Endothelial cell of umbilical vein (primary cell): ENCODE results near the gene KLF4. TPM values are rescaled to one million over a fixed set of nuclear protein-coding genes. Genes with fewer than 3 reads are reported as not detected.

Experiments
- BruUV-seq: library from RNA; stranded (reverse); fragments of 400-500 nt; replicated peaks from 2 replicates; lab custom pipeline; 2021; lab: Mats Ljungman, UMichigan
- CTCF ChIA-PET: fragments of 300-600, 350-600 bp; sonication (Branson Sonifier 250); formaldehyde crosslinking; loops from one replicate; lab custom pipeline; 2021; ENCODE audit warnings: antibody characterized with exemption, inconsistent platforms; lab: Charles Lee
- POLR2A ChIA-PET: fragments of 300-600, 350-600 bp; sonication (Branson Sonifier 250); formaldehyde crosslinking; loops from one replicate; lab custom pipeline; 2021; ENCODE audit warnings: antibody characterized with exemption, inconsistent platforms; lab: Charles Lee
- DNase-seq: peaks from one replicate; pipeline ENCODE4 v3.0.0-alpha.2; 2011; ENCODE audit warnings: low read depth, low spot score
- FAIRE-seq: peaks from 2 replicates; lab custom pipeline; 2011; peaks lifted over from hg19 to GRCh38; lab: Jason Lieb, UNC
- H2AFZ ChIP-seq: 2 replicates; pipeline ENCODE4 v1.6.0; 2012; ENCODE audit warnings: low read depth, low read length, control low read depth, inconsistent platforms
- H3K27ac ChIP-seq: 2 replicates; pipeline ENCODE4 v1.5.1; 2011; ENCODE audit warnings: low read depth, mild to moderate bottlenecking, control low read depth, low read length, moderate library complexity; ENCODE audit not compliant: insufficient read depth
- H3K27me3 ChIP-seq, 2 experiments: 2 replicates each; pipeline versions ENCODE4 v1.6.0 to v1.6.1; 2011; ENCODE audit warnings: low read length in 2 of 2, mixed read lengths in 1 of 2; ENCODE audit not compliant: control insufficient read depth in 2 of 2, insufficient read depth in 2 of 2
- H3K36me3 ChIP-seq, 2 experiments: 2 replicates in 1 of 2; 3 replicates in 1 of 2; pipeline ENCODE4 v1.5.1; 2011; ENCODE audit warnings: low read length in 2 of 2, mild to moderate bottlenecking in 1 of 2, moderate library complexity in 1 of 2; ENCODE audit not compliant: control insufficient read depth in 2 of 2, insufficient read depth in 2 of 2; ENCODE audit errors: extremely low read depth in 1 of 2
- H3K4me1 ChIP-seq: 3 replicates; pipeline ENCODE4 v1.5.1; 2011; ENCODE audit warnings: mild to moderate bottlenecking, low read length; ENCODE audit not compliant: control insufficient read depth, insufficient read depth; ENCODE audit errors: extremely low read depth
- H3K4me2 ChIP-seq: 2 replicates; pipeline ENCODE4 v1.6.1; 2011; ENCODE audit warnings: low read length, control low read depth, mixed read lengths; ENCODE audit not compliant: insufficient read depth
- H3K4me3 ChIP-seq, 3 experiments: fragments of 200-600 bp in 1 of 3; sonication (generic), shearing (Covaris generic) in 1 of 3; replicated peaks in 1 of 3; 2 replicates each; pipeline ENCODE4 v1.5.1; 2011 to 2016; ENCODE audit warnings: control low read depth in 3 of 3, low read length in 3 of 3, mild to moderate bottlenecking in 2 of 3, inconsistent platforms in 1 of 3, low read depth in 1 of 3, moderate library complexity in 1 of 3; ENCODE audit not compliant: insufficient read depth in 1 of 3
- H3K79me2 ChIP-seq: 2 replicates; pipeline ENCODE4 v1.6.0; 2012; ENCODE audit warnings: low read length, inconsistent platforms; ENCODE audit not compliant: control insufficient read depth, insufficient read depth
- H3K9ac ChIP-seq: replicated peaks from 2 replicates; pipeline ENCODE3; 2011; ENCODE audit warnings: low read length, control low read depth; ENCODE audit not compliant: insufficient read depth; ENCODE audit errors: extremely low read depth
- H3K9me1 ChIP-seq: replicated peaks from 3 replicates; pipeline ENCODE4 v1.6.0; 2011; ENCODE audit warnings: mild to moderate bottlenecking, low read length; ENCODE audit not compliant: control insufficient read depth, insufficient read depth; ENCODE audit errors: extremely low read depth
- H3K9me3 ChIP-seq: replicated peaks from 2 replicates; pipeline ENCODE4 v1.5.1; 2012; ENCODE audit warnings: low read length, inconsistent platforms; ENCODE audit not compliant: control insufficient read depth, insufficient read depth
- H4K20me1 ChIP-seq: replicated peaks from 2 replicates; pipeline ENCODE3; 2011; ENCODE audit warnings: mild to moderate bottlenecking, low read length; ENCODE audit not compliant: control insufficient read depth, insufficient read depth; ENCODE audit errors: extremely low read depth
- CTCF ChIP-seq, 2 donors: IDR thresholded peaks; 1 replicate in 1 of 2; 2 replicates in 1 of 2; pipeline ENCODE4 v1.5.1; 2011; ENCODE audit warnings: low read length in 2 of 2, mild to moderate bottlenecking in 2 of 2, moderate library complexity in 2 of 2, control low read depth in 1 of 2, inconsistent platforms in 1 of 2, low read depth in 1 of 2; ENCODE audit not compliant: insufficient read depth in 1 of 2; ENCODE audit errors: extremely low read depth in 1 of 2
- EZH2 ChIP-seq: IDR thresholded peaks from 2 replicates; pipeline ENCODE4 v1.6.1; 2012; ENCODE audit warnings: borderline replicate concordance, low read depth, mild to moderate bottlenecking, moderate library complexity, low read length, inconsistent platforms; ENCODE audit not compliant: severe bottlenecking
- FOS ChIP-seq: IDR thresholded peaks from 2 replicates; pipeline ENCODE4 v1.6.1; 2011; ENCODE audit warnings: mild to moderate bottlenecking, low read length, moderate library complexity, borderline replicate concordance; ENCODE audit not compliant: insufficient read depth
- GATA2 ChIP-seq: IDR thresholded peaks from 2 replicates; pipeline ENCODE4 v1.7.0; 2011; ENCODE audit warnings: low read depth, mild to moderate bottlenecking, moderate library complexity, mixed read lengths, low read length; ENCODE audit not compliant: insufficient read length, insufficient read depth
- JUN ChIP-seq: IDR thresholded peaks from 2 replicates; pipeline ENCODE4 v1.6.1; 2011; ENCODE audit warnings: borderline replicate concordance, low read depth; ENCODE audit not compliant: insufficient read length, insufficient read depth
- MAX ChIP-seq: IDR thresholded peaks from 2 replicates; pipeline ENCODE4 v1.6.1; 2011; ENCODE audit not compliant: insufficient read depth, insufficient read length
- MYC ChIP-seq: IDR thresholded peaks from one replicate; pipeline ENCODE4 v1.6.1; 2011; ENCODE audit warnings: mild to moderate bottlenecking, low read depth, low read length
- POLR2A ChIP-seq: IDR thresholded peaks from 2 replicates; pipeline ENCODE4 v1.6.1; 2012; ENCODE audit warnings: low read depth, mild to moderate bottlenecking, control low read depth, low read length
- POLR2AphosphoS5 ChIP-seq: IDR thresholded peaks from 2 replicates; pipeline ENCODE4 v1.6.1; 2012; ENCODE audit warnings: low read depth, mild to moderate bottlenecking, control low read depth, low read length, moderate library complexity; ENCODE audit not compliant: insufficient read depth
- dilution Hi-C: fragments of 300-500 bp; cut with MboI; formaldehyde crosslinking; loops from one replicate; pipeline ENCODE4 v1.15.0; 2019; ENCODE audit warnings: low sequenced_read_pairs; ENCODE audit not compliant: extremely low pct_ligation_motif_present
- intact Hi-C: fragments of 100-400 bp; cut with micrococcal nuclease; formaldehyde crosslinking; loops from one replicate; pipeline ENCODE4 v1.10.0; 2022
- polyA plus RNA-seq, 4 experiments: library from polyadenylated mRNA; depleted of rRNA in 3 of 4; stranded (reverse) in 3 of 4; unstranded in 1 of 4; fragments of >200 nt; gene quantifications; 2 replicates each; pipeline versions ENCODE4 v1.2.1 to v1.2.3, GENCODE V29; 2011 to 2012; ENCODE audit warnings: missing spikeins in 1 of 4
- total RNA-seq: library from RNA; stranded (reverse); gene quantifications from 2 replicates; pipeline ENCODE4 v1.2.3, GENCODE V29; 2021

Gene KLF4
- total and polyA plus RNA-seq, 2 donors (not counting 3 experiments of a cell fraction or from before 2014, with no cell fraction given), result 1.5 to 2.4 TPM

- dilution Hi-C loops, result no loop called here
- Histone ChIP-seq H3K9ac (no peak overlapping the region), H3K4me1 (peaks cover 3% of the 10 kb centered on the region), H3K27me3 (peaks cover 0 to 3% of the 10 kb centered on the region in 2 experiments), H3K9me3 (no peaks in the 10 kb centered on the region), H3K9me1 (no peaks in the 10 kb centered on the region), H3K79me2 (no peaks in the 10 kb centered on the region), H3K27ac (no peak overlapping the region), H3K36me3 (no peaks in the 10 kb centered on the region), H4K20me1 (no peaks in the 10 kb centered on the region), H3K4me3 (no peak overlapping the region), H3K4me2 (no peak overlapping the region), H2AFZ (no peak overlapping the region)
- FAIRE-seq (no peak), DNase-seq (no peak)
- intact Hi-C loops, result no loop called here
- ChIA-PET CTCF (interaction anchor here (3.3 to 4.0 kb wide), 2 partner anchors 14 to 1098 kb away, joined by 15 to 106 read pairs; no protein-coding TSS in a partner anchor), POLR2A (no interaction called here)
- no TSS peak for BruUV-seq
- TF ChIP-seq EZH2 (no peak), JUN (no peak), MAX (no peak), MYC (no peak), CTCF (IDR thresholded peaks at IDR 0.05; ENCODE audit: extremely low read depth in 1 of 2, insufficient read depth in 1 of 2, low read depth in 1 of 2, low read length in 2 of 2) (no peak)
These were observed 22.2 kb downstream of the KLF4 start for GRCh38 chr9:107467416-107467815.

- intact Hi-C loops (no loop called here), dilution Hi-C loops (no loop called here)
- ChIA-PET POLR2A (no interaction called here), CTCF (interaction anchor here (1.1 to 4.0 kb wide), 4 partner anchors 10 to 1099 kb away, joined by 3 to 106 read pairs (median 14); partner anchors contain the start of gene KLF4)
- H3K9ac ChIP-seq, result no peak overlapping the region
- no peak overlapping the region for H3K4me3 ChIP-seq
- TF ChIP-seq GATA2 (no peak), MYC (no peak), EZH2 (no peak), JUN (no peak), CTCF (IDR thresholded peaks at IDR 0.05; ENCODE audit: extremely low read depth in 1 of 2, insufficient read depth in 1 of 2, low read depth in 1 of 2, low read length in 2 of 2) (no peak), MAX (no peak), POLR2A (no peak), POLR2AphosphoS5 (no peak), FOS (no peak)
- peaks cover 3% of the 10 kb centered on the region for H3K4me1 ChIP-seq
- DNase-seq (no peak), FAIRE-seq (no peak)
- H3K27ac ChIP-seq, result no peak overlapping the region
- H3K4me2 ChIP-seq, result no peak overlapping the region
- H4K20me1 ChIP-seq, result no peaks in the 10 kb centered on the region
- H2AFZ ChIP-seq, result no peak overlapping the region
- no peaks in the 10 kb centered on the region for H3K9me3 ChIP-seq
- H3K27me3 ChIP-seq, result peaks cover 0 to 3% of the 10 kb centered on the region in 2 experiments
- H3K79me2 ChIP-seq, result no peaks in the 10 kb centered on the region
- no peaks in the 10 kb centered on the region for H3K36me3 ChIP-seq
- no TSS peak for BruUV-seq
- no peaks in the 10 kb centered on the region for H3K9me1 ChIP-seq
These were observed 22.7 kb downstream of the KLF4 start for GRCh38 chr9:107466826-107467225.
